Retinal pigment epithelial cell (primary cell): ENCODE data around the gene EIF2AK3.

ENCODE experiments used
- DNase-seq: peaks from one replicate; pipeline ENCODE4 v3.0.0-alpha.2; 2010; ENCODE audit warnings: low read depth
- H3K4me3 ChIP-seq: 2 replicates; pipeline ENCODE4 v1.5.1; 2011; ENCODE audit warnings: mild to moderate bottlenecking, low read length, control low read depth, moderate library complexity
- TF ChIP-seq, protein P1 (sequence below): conservative IDR thresholded peaks from 2 replicates; pipeline ENCODE4 v1.5.1; 2011; ENCODE audit warnings: low read depth, low read length, control low read depth, inconsistent platforms

Gene EIF2AK3

DNA sequence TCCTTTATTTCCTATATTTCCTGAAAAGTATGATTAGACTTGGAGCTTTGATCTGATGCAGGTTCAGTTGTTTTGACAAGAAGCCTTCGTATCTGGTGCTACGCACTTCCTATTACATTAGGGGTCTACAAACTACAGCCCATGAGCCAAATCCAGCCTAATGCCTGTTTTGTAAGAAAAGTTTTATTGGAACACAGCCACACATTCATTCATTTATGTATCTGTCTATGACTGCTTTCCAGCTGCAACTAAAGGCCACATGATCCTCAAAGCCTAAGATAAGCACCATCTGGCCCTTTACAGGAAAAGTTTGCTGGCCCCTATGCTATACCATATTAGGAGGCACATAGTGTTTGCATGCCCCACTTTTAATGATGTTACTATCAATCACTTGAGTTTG, 26.0 kb downstream of the EIF2AK3 start:
- no peak overlapping the region for H3K4me3 ChIP-seq
- no peak for DNase-seq
- TF ChIP-seq, protein P1, sequence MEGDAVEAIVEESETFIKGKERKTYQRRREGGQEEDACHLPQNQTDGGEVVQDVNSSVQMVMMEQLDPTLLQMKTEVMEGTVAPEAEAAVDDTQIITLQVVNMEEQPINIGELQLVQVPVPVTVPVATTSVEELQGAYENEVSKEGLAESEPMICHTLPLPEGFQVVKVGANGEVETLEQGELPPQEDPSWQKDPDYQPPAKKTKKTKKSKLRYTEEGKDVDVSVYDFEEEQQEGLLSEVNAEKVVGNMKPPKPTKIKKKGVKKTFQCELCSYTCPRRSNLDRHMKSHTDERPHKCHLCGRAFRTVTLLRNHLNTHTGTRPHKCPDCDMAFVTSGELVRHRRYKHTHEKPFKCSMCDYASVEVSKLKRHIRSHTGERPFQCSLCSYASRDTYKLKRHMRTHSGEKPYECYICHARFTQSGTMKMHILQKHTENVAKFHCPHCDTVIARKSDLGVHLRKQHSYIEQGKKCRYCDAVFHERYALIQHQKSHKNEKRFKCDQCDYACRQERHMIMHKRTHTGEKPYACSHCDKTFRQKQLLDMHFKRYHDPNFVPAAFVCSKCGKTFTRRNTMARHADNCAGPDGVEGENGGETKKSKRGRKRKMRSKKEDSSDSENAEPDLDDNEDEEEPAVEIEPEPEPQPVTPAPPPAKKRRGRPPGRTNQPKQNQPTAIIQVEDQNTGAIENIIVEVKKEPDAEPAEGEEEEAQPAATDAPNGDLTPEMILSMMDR: no peak

DNA sequence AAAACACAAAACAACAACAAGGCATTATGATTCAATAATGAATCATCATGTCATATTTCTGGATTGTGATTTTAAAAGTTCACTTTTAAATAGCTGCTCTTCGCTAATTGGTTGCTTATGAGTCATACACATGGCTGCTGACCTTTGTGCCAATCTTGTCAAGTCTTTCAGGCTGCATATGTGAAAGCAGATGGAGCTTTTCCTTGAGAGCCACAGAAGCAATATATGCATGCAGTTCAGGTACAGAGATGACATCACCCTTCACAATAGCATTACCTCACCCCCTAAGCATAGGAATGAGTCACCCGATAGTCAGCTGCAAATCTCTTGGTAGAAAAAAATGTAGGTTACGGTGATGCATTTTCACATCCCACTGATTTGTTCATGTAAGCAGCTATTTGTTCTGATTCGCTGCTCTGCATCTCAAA, 27.2 kb downstream of the EIF2AK3 start:
- peak; percentile 99 for DNase-seq
- TF ChIP-seq, protein P1: no peak
- H3K4me3 ChIP-seq: no peak overlapping the region

DNA sequence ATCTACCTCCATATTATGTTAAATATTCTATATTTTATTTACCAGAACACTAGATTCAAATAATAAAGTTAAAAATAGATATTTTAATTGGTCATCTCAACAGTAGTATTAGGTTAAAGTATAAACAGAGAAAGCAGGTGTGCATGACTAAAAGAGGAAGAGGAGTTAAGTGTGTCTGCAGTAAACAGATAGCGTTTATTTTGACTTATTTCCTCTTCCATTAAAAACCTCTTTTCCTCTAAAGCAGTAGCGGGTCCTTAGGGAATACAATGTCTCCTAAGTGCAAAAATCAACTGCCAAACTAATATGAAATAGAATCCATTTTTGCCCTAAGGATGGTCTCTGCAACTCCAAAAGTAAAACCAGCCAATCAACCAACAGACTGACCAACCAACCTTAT, 27.7 kb downstream of the EIF2AK3 start:
- TF ChIP-seq, protein P1: no peak
- DNase-seq: no peak
- no peak overlapping the region for H3K4me3 ChIP-seq

DNA sequence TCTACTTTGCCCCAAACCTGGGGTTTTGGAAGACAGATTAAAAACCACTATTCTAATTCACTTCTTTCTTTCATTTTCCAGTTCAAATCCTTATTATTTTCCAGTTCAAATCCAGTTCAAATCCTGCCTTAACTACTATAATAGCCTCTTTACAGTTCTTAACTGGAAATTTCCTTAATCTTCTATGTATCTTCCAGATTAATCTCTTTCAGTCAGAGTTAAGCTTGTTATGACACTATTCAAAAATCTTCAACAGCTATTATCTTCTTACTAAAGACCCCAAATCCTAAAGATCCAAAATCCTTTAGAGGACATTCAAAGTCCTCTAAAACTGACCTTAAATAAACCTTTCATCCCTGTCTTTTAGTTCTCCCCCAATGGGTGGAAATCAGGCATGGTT, 30.1 kb downstream of the EIF2AK3 start:
- H3K4me3 ChIP-seq: no peak overlapping the region
- DNase-seq: no peak
- TF ChIP-seq, protein P1: no peak

DNA sequence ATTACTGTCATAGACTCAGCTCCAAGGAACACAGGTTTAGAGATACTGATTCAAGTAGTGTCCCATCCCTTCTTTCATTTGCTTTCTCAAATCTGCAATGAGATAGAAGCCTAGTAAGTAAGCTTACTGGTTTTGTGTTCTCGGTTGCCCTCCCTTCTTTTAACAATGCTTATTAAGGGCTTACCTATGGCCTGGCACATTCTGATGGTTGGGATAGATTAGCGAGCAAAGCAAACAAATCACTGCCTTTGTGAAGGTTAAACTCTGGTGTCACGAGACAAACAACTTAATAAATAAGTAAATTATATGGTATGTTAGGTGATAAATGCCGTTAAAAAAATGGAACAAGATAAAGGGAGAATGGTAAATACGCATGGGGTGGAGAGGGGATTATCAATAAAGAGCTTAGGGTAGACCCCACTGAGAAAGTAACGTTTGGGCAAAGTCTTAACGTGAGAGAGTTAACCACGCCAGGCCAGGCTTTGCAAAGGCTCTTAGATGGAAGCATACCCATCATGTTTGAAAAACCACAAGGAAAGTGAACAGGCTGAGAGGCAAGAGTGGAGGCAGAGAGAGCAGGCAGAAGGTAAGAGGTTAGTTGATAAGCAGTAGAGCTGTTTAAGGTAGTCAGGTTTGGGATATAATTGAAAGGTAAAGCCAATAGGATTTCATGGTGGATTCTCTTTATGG, 31.0 kb downstream of the EIF2AK3 start:
- DNase-seq: no peak
- TF ChIP-seq, protein P1: no peak
- no peak overlapping the region for H3K4me3 ChIP-seq

DNA sequence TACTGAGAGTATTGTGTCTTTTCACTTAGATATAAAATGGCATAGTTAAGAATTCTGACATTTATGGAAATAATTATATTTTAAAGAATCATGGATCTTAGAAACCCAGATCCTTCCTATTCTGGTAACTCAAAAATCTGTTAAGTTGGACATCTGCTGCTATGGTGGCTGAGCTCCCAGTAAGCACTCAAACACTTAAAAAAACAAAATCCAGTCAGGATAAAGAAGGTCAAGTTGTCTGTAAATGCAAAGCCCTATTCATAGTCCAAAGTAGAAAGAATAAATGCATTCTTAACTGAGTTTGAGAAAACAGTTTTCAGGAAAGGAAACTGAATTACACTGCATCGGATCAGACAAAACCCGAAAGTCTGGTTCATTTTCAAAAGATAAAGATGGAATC, 35.6 kb downstream of the EIF2AK3 start:
- H3K4me3 ChIP-seq: no peak overlapping the region
- no peak for DNase-seq
- TF ChIP-seq, protein P1: no peak

DNA sequence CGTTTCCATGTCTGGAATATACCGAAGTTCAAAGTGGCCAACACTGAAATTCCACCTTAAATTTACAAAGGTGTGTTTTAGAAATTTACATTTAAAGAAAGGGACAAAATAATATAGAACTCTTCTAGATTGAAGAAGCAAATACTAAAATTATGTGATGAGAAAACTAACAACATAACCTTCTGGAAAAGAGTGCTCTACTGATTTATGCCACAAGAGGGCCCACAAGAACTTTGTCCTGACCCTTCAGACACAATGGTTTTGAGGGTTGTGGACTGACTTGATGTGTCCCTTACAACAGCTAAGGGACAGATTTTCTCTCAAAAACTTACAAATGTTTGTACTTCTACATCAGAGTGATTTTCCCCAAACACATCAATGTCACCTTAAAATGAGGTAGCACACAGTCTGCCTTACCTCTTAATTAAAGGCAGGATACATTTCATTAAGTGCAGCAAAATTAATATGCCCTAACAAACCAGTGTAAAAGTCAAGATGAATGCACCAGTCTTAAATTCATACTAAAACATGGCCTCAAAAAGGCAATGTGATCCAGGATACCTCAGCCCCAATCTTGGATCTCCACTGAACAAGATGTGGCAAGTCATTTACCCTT, 36.2 kb downstream of the EIF2AK3 start:
- DNase-seq: no peak
- TF ChIP-seq, protein P1: peak; percentile 82
- H3K4me3 ChIP-seq: no peak overlapping the region
